Measurements from ENCODE around the gene NELL1.

NELL1 gene

GRCh38 chr11:20668844-20669819 lies at the start of gene NELL1:
Gene NELL1 (plus strand): TSS chr11:20669586.
- Mint-ChIP-seq H3K4me3 (peak within 1 kb of the TSS; percentile 6), H3K9me3 (no peaks in the 10 kb centered on the region), H3K36me3 (ENCODE audit: low read depth) (no peaks in the 10 kb centered on the region), H3K4me1 (ENCODE audit: low read depth) (no peaks in the 10 kb centered on the region), H3K27ac (no peak within 1 kb of the TSS), H3K27me3 (ENCODE audit: low read depth) (peaks cover 59% of the 10 kb centered on the region)
- DNase-seq (ENCODE audit: low spot score) = no peak

GRCh38 chr11:20620988-20621387 lies 48.4 kb upstream of the NELL1 start:
- H3K27ac Mint-ChIP-seq = no peak overlapping the region
- no peak overlapping the region for H3K4me3 Mint-ChIP-seq
- no peaks in the 10 kb centered on the region for H3K4me1 Mint-ChIP-seq (ENCODE audit: low read depth)
- H3K9me3 Mint-ChIP-seq = no peaks in the 10 kb centered on the region
- H3K36me3 Mint-ChIP-seq (ENCODE audit: low read depth) = no peaks in the 10 kb centered on the region
- DNase-seq (ENCODE audit: low spot score) = no peak
- H3K27me3 Mint-ChIP-seq (ENCODE audit: low read depth) = peaks cover 2% of the 10 kb centered on the region

DNA sequence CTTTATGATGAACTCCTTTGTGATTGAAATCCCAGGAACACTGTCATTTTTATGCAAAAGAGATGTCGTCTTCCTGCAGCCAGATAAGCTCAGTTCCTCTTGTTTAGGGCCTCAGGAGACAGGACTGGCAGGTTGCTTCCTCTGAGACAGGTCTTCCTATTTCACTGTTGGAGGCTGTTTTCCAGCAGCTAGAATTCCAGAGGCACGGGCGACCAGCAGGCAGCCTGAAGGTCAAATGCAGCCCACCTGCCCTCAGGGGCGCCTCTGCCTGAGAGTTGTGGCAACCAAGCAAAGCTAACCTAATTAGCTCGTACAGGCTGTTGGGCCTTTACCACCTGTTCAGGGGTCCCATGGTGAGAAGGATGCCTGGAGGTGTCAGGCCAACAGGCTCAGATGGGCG lies 47.7 kb upstream of the NELL1 start:
- Mint-ChIP-seq H3K4me3 (no peak overlapping the region), H3K27me3 (ENCODE audit: low read depth) (peaks cover 2% of the 10 kb centered on the region), H3K27ac (no peak overlapping the region), H3K9me3 (no peaks in the 10 kb centered on the region), H3K36me3 (ENCODE audit: low read depth) (no peaks in the 10 kb centered on the region), H3K4me1 (ENCODE audit: low read depth) (no peaks in the 10 kb centered on the region)
- no peak for DNase-seq (ENCODE audit: low spot score)

DNA sequence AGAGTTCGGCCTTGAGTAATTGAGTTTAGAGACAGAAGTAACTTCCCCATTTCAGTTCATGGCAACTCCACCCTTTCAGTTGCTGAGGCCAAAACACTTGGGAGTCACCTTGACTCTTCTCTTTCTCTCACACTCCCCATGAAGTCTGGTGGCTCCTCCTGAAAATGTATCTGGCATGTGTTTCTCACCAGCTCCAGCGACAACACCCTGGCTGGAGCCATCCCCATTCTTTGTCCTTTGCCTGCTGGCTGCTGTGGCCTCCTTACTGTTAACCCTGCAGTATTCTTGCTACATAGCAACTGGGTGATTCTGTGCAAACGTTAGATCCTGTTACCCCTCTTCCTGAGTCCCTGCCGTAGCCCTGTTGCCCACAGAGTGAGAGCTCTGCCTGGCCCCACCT lies 46.1 kb upstream of the NELL1 start:
- H3K36me3 Mint-ChIP-seq (ENCODE audit: low read depth) = no peaks in the 10 kb centered on the region
- no peak overlapping the region for H3K4me3 Mint-ChIP-seq
- H3K27me3 Mint-ChIP-seq (ENCODE audit: low read depth) = peaks cover 2% of the 10 kb centered on the region
- H3K9me3 Mint-ChIP-seq = no peaks in the 10 kb centered on the region
- no peak overlapping the region for H3K27ac Mint-ChIP-seq
- no peak for DNase-seq (ENCODE audit: low spot score)
- H3K4me1 Mint-ChIP-seq (ENCODE audit: low read depth) = no peaks in the 10 kb centered on the region

DNA sequence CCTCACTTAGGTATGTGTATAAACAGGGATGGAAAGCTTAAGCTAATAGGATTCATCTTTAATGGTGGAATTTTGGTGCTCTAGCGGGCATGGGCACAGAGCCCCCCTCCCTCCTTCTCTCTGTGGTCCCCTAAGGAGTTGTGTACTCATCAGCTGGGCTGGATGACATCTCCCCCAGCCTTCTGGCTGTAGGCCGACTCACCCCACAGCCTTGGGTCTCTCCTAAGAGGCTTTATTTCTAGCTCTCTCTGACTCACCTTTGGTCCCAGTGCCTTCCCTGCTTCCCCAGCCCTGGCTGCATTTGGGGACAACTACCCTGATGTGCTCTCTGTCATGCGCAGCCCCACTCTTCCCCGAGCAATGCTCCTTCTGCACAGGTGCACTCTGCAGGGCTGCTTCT lies 43.1 kb upstream of the NELL1 start:
- Mint-ChIP-seq H3K4me3 (no peak overlapping the region), H3K4me1 (ENCODE audit: low read depth) (no peaks in the 10 kb centered on the region), H3K36me3 (ENCODE audit: low read depth) (no peaks in the 10 kb centered on the region), H3K9me3 (no peaks in the 10 kb centered on the region), H3K27ac (no peak overlapping the region), H3K27me3 (ENCODE audit: low read depth) (peaks cover under 1% of the 10 kb centered on the region)
- DNase-seq (ENCODE audit: low spot score) = no peak

DNA sequence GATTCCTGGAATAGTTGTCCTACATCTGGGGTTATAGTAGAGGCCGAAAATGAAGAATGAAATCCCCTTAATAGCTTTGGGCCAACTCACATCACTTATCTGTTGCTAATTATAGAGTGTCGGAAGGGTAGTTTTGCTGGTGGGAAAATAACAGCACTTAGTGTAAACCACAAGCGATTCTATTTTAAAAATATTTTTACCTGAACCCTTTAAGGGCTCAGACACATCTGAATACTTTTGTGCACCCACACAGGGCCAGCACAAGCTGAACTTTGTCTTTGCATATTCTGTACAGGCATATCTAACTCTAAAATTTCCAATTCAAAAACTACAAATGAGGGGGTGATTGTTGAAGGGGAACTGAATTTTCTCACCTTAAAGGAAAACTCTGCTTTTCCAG lies 42.4 kb upstream of the NELL1 start:
- Mint-ChIP-seq H3K27ac (no peak overlapping the region), H3K27me3 (ENCODE audit: low read depth) (no peaks in the 10 kb centered on the region), H3K36me3 (ENCODE audit: low read depth) (no peaks in the 10 kb centered on the region), H3K9me3 (no peaks in the 10 kb centered on the region), H3K4me3 (no peak overlapping the region), H3K4me1 (ENCODE audit: low read depth) (no peaks in the 10 kb centered on the region)
- no peak for DNase-seq (ENCODE audit: low spot score)

DNA sequence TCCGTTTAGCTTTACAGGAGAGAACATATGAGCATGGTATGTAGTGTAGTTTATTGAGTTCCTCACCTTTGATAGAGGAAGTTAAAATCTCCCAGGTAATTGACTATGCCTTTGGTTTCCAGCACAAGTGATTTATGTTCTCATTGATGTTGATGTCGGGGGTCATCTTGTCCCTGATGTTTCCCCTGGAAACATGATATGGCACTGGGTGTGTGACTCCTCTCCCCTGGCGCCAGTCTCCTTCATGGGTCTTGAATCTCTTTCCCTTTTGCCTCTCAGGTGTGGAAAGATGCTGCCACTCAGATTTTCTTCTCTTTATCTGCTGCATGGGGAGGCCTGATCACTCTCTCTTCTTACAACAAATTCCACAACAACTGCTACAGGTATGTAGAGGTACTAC lies 41.7 kb upstream of the NELL1 start:
- Mint-ChIP-seq H3K4me3 (no peak overlapping the region), H3K9me3 (no peaks in the 10 kb centered on the region), H3K4me1 (ENCODE audit: low read depth) (no peaks in the 10 kb centered on the region), H3K27me3 (ENCODE audit: low read depth) (no peaks in the 10 kb centered on the region), H3K27ac (no peak overlapping the region), H3K36me3 (ENCODE audit: low read depth) (no peaks in the 10 kb centered on the region)
- no peak for DNase-seq (ENCODE audit: low spot score)

DNA sequence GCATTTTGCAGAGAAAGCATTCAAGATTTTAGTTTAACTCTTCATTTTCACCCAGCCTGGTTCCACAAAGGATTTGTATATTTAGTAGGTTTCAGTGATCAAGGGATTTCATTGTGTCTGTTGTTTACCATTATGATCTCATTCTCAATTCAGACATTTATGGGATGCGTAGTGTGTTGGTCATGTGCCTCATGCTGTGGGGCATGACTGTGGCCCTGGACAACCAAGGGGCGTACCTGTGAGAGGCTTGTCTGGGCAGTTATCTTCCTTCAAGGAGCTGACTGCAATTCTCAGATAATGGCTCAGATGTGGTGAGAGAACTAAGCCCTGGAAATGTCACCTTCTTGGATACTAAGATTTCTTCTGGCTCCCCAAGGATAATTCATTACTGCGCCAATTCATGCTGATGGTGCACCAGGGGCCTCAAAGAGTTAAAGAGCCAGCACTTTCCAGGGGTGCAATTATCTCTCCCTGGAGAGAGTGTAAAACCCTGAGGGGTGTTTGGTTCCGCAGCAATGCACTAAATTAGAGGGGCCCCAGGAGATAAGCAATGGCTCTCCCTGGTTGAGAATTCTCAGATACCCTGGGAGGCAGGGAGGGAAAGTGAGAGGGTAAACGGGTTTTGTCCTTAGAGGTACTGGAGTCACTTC lies 37.7 kb upstream of the NELL1 start:
- no peaks in the 10 kb centered on the region for H3K4me1 Mint-ChIP-seq (ENCODE audit: low read depth)
- no peak for DNase-seq (ENCODE audit: low spot score)

DNA sequence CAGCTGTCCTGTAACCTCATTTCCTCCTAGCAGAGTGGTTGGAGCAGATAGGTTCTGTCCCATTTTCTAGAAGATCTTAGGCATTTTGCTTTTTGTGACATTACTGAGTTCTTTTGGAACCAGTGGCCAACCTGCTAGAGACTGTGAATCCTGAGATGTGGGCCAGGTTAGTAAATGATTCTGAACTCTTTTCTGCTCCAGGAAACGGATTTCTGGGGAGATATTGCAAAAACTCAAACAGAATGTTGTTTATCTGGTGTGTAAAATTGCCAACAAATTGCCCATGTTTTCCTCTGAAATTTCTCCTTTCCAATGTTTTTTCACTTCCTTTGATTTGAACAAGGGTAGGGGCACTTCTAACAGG lies 37.2 kb upstream of the NELL1 start:
- Mint-ChIP-seq H3K4me1 (ENCODE audit: low read depth) (no peaks in the 10 kb centered on the region), H3K27me3 (ENCODE audit: low read depth) (no peaks in the 10 kb centered on the region), H3K27ac (no peak overlapping the region), H3K4me3 (no peak overlapping the region), H3K9me3 (no peaks in the 10 kb centered on the region), H3K36me3 (ENCODE audit: low read depth) (no peaks in the 10 kb centered on the region)
- DNase-seq (ENCODE audit: low spot score) = no peak

More for the DNA sequence above, 37.7 kb upstream of the NELL1 start:
- H3K9me3 Mint-ChIP-seq = no peaks in the 10 kb centered on the region
- H3K4me3 Mint-ChIP-seq = no peak overlapping the region
- H3K27me3 Mint-ChIP-seq (ENCODE audit: low read depth) = no peaks in the 10 kb centered on the region
- no peak overlapping the region for H3K27ac Mint-ChIP-seq
- no peaks in the 10 kb centered on the region for H3K36me3 Mint-ChIP-seq (ENCODE audit: low read depth)

DNA sequence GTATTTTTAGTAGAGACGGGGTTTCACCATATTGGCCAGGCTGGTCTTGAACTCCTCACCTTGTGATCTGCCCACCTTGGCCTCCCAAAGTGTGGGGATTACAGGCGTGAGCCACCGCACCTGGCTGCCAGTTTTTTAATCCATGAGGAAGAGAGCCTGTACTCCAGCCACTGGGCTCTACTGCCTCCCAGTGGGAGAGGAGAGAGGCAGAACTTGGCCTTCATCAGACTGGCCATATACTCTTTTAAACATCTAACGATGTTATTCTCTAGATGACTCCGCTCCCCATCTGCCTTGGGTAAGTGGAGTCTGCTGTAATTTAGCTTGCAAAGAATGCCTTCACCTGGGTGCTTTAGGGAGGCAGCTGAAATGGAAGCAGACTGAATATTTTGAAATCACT lies 35.3 kb upstream of the NELL1 start:
- no peak for DNase-seq (ENCODE audit: low spot score)
- H3K4me3 Mint-ChIP-seq = no peak overlapping the region
- H3K27ac Mint-ChIP-seq = no peak overlapping the region
- no peaks in the 10 kb centered on the region for H3K27me3 Mint-ChIP-seq (ENCODE audit: low read depth)
- H3K9me3 Mint-ChIP-seq = no peaks in the 10 kb centered on the region
- no peaks in the 10 kb centered on the region for H3K4me1 Mint-ChIP-seq (ENCODE audit: low read depth)
- H3K36me3 Mint-ChIP-seq (ENCODE audit: low read depth) = no peaks in the 10 kb centered on the region

DNA sequence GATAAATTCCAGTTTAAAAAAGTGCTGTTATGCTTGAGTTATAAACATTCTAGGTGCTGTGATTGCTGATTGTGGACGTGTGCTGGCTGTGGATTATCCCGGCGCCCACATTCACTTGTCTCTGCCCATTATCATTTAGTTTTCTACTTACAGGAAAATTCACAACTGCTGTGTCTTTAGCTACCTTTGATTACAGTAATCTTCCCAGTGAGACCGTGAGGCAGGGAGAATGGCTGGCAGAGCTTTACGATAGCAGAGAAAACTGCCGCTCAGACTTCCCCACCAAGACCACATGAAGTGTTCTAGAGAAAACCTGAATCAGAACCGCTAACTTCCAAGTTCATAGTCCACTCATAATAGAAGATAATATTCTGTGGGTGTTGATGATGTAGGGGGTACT lies 34.6 kb upstream of the NELL1 start:
- no peak for DNase-seq (ENCODE audit: low spot score)
- Mint-ChIP-seq H3K27ac (no peak overlapping the region), H3K27me3 (ENCODE audit: low read depth) (no peaks in the 10 kb centered on the region), H3K9me3 (no peaks in the 10 kb centered on the region), H3K4me3 (no peak overlapping the region), H3K4me1 (ENCODE audit: low read depth) (no peaks in the 10 kb centered on the region), H3K36me3 (ENCODE audit: low read depth) (no peaks in the 10 kb centered on the region)

DNA sequence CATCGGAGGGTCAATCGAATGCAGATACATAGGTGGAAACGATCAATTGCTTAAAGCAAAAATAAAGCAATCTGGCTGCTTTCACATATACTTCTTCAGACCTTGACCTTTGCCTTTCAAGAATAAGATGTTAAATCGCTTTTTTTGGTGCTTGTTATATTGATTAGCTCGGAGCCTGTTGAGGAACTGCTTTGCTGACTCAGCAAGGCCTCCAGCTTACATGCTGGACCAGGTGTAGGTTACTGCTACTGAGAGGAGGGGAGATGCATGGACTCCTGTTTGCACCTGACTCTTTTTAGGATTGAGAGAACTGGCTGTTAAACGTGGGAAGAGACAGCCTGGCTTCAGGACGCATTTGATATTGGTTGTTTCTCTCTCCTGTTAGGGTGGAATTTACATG lies 31.3 kb upstream of the NELL1 start:
- DNase-seq (ENCODE audit: low spot score) = no peak
- Mint-ChIP-seq H3K9me3 (no peaks in the 10 kb centered on the region), H3K4me1 (ENCODE audit: low read depth) (no peaks in the 10 kb centered on the region), H3K36me3 (ENCODE audit: low read depth) (no peaks in the 10 kb centered on the region), H3K27me3 (ENCODE audit: low read depth) (no peaks in the 10 kb centered on the region), H3K4me3 (no peak overlapping the region), H3K27ac (no peak overlapping the region)

GRCh38 chr11:20639688-20640087 lies 29.7 kb upstream of the NELL1 start:
- Mint-ChIP-seq H3K36me3 (ENCODE audit: low read depth) (no peaks in the 10 kb centered on the region), H3K4me3 (no peak overlapping the region), H3K9me3 (no peaks in the 10 kb centered on the region), H3K27me3 (ENCODE audit: low read depth) (no peaks in the 10 kb centered on the region), H3K4me1 (ENCODE audit: low read depth) (no peaks in the 10 kb centered on the region), H3K27ac (no peak overlapping the region)
- no peak for DNase-seq (ENCODE audit: low spot score)

GRCh38 chr11:20640401-20640800 lies 29.0 kb upstream of the NELL1 start:
- no peak overlapping the region for H3K4me3 Mint-ChIP-seq

More at GRCh38 chr11:20640401-20640800, 29.0 kb upstream of the NELL1 start:
- DNase-seq (ENCODE audit: low spot score) = no peak
- H3K9me3 Mint-ChIP-seq = no peaks in the 10 kb centered on the region
- H3K4me1 Mint-ChIP-seq (ENCODE audit: low read depth) = no peaks in the 10 kb centered on the region
- no peak overlapping the region for H3K27ac Mint-ChIP-seq
- no peaks in the 10 kb centered on the region for H3K36me3 Mint-ChIP-seq (ENCODE audit: low read depth)
- H3K27me3 Mint-ChIP-seq (ENCODE audit: low read depth) = no peaks in the 10 kb centered on the region
